Tibial nerve (tissue), 4 donors: Measurements from ENCODE around the gene WDPCP. TPM values are rescaled to one million over a fixed set of nuclear protein-coding genes. Genes with fewer than 3 reads are reported as not detected.
"Not testable (repeated sequence)": the region's sequence is repeated elsewhere in the genome, so short reads cannot be mapped to it uniquely, and the experiment has no call there.

Experiments
- DNase-seq, 2 donors: peaks; one replicate each; pipeline ENCODE4 v3.0.0-alpha.2; 2019; ENCODE audit warnings: low spot score in 2 of 2
- H3K27ac ChIP-seq, 4 donors: fragments of 200-600 bp; sonication (generic) in 3 of 4; one replicate each; pipeline ENCODE4 v1.5.1; 2017 to 2019; ENCODE audit warnings: mild to moderate bottlenecking in 1 of 4
- H3K27me3 ChIP-seq, 2 donors: fragments of 200-600 bp; sonication (generic) in 1 of 2; one replicate each; pipeline versions ENCODE4 v1.5.1 to v1.6.0; 2017 to 2019
- H3K36me3 ChIP-seq, 3 donors: fragments of 200-600 bp; sonication (generic); one replicate each; pipeline ENCODE4 v1.5.1; 2018 to 2019
- H3K4me1 ChIP-seq, 4 donors: fragments of 200-600 bp; sonication (generic) in 3 of 4; one replicate each; pipeline ENCODE4 v1.5.1; 2017 to 2019
- H3K4me3 ChIP-seq, 4 donors: fragments of 200-600 bp; sonication (generic) in 3 of 4; one replicate each; pipeline ENCODE4 v1.5.1; 2017 to 2019; ENCODE audit warnings: mild to moderate bottlenecking in 1 of 4, moderate library complexity in 1 of 4
- H3K9me3 ChIP-seq, 4 donors: fragments of 200-600 bp; sonication (generic) in 3 of 4; one replicate each; pipeline ENCODE4 v1.5.1; 2017 to 2019
- EP300 ChIP-seq, 2 donors: sonication (generic); formaldehyde crosslinking; IDR thresholded peaks; one replicate each; pipeline ENCODE4 v1.6.1; 2017; ENCODE audit warnings: antibody characterized with exemption in 2 of 2, mild to moderate bottlenecking in 1 of 2
- POLR2A ChIP-seq, 2 donors: fragments of 450-650 bp; IDR thresholded peaks; one replicate each; pipeline ENCODE4 v1.6.1; 2017; ENCODE audit warnings: antibody characterized with exemption in 2 of 2, mild to moderate bottlenecking in 2 of 2, moderate library complexity in 2 of 2
- WGBS, 2 donors: methylation state at CpG; one replicate each; pipeline ENCODE4 v1.1.5; 2018; 5-methylcytosine and 5-hydroxymethylcytosine counted together
- total RNA-seq, 4 donors: library from RNA; depleted of rRNA; stranded (reverse); fragments of >200 nt; gene quantifications; one replicate each; pipeline ENCODE4 v1.1.0, GENCODE V29; 2016
- TF ChIP-seq, protein P1 (sequence below), 5 experiments: fragments of 200-600 bp in 3 of 5; fragments of 450-650 bp in 2 of 5; sonication (generic) in 3 of 5; IDR thresholded peaks; one replicate each; pipeline ENCODE4 v1.5.1; 2016 to 2019; ENCODE audit warnings: antibody characterized with exemption in 5 of 5, mild to moderate bottlenecking in 3 of 5, moderate library complexity in 2 of 5

The WDPCP gene
- total RNA-seq, 4 donors from 2014 or later: 14.4 to 22.4 (median 20.4) TPM

DNA sequence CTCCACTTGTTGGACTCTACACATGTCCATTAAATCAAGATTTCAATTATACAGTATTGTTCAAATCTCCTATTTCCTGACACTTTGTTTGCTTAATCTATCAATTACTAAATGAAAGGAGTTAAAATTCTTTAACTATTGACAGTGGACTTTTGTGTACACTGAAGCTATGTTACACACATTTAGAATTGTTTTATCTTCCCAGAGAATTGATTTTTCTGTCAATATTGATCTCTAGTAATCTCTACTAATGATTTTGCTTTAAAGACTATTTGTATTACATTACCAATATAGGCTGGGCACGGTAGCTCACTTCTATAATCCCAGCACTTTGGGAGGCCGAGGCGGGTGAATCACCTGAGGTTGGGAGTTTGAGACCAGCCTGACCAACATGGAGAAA lies 215.7 kb downstream of the WDPCP start:
- Histone ChIP-seq H3K4me3 (no peak overlapping the region), H3K9me3 (peaks cover 0 to 32% (median 6%) of the 10 kb centered on the region in 4 donors), H3K27me3 (no peaks in the 10 kb centered on the region), H3K4me1 (no peaks in the 10 kb centered on the region), H3K27ac (no peak overlapping the region), H3K36me3 (peaks cover 0 to 44% (median 0%) of the 10 kb centered on the region in 3 donors)
- 95 to 99% methylated on average over 3 of the region's 3 CpGs for WGBS, 2 donors
- TF ChIP-seq POLR2A (IDR thresholded peaks at IDR 0.05) (no peak), EP300 (IDR thresholded peaks at IDR 0.05) (no peak)
- TF ChIP-seq, protein P1, sequence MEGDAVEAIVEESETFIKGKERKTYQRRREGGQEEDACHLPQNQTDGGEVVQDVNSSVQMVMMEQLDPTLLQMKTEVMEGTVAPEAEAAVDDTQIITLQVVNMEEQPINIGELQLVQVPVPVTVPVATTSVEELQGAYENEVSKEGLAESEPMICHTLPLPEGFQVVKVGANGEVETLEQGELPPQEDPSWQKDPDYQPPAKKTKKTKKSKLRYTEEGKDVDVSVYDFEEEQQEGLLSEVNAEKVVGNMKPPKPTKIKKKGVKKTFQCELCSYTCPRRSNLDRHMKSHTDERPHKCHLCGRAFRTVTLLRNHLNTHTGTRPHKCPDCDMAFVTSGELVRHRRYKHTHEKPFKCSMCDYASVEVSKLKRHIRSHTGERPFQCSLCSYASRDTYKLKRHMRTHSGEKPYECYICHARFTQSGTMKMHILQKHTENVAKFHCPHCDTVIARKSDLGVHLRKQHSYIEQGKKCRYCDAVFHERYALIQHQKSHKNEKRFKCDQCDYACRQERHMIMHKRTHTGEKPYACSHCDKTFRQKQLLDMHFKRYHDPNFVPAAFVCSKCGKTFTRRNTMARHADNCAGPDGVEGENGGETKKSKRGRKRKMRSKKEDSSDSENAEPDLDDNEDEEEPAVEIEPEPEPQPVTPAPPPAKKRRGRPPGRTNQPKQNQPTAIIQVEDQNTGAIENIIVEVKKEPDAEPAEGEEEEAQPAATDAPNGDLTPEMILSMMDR (IDR thresholded peaks at IDR 0.05): no peak
- DNase-seq: no peak

DNA sequence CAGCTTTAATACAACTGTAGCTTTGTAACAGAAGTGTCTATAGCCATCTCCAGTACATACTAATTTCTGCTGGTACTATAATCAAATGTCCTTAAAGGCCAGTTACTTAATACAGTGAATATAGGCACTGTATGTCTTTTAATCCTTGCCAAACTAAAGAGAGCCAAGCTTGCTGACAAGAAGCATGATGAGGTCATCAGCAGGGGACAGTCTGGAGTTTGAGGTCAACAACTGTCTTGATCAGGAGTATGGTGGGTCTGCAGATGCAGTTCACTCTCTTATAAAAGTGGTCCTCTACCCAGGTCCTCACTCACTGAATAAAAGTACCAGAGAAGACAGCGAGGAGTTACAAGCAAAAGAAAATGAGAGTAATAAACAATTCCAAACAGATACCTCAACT lies 219.1 kb downstream of the WDPCP start:
- no peak for TF ChIP-seq EP300 (IDR thresholded peaks at IDR 0.05)
- no peak for TF ChIP-seq POLR2A (IDR thresholded peaks at IDR 0.05)
- TF ChIP-seq, protein P1 (IDR thresholded peaks at IDR 0.05): no peak
- H3K27ac ChIP-seq: no peak overlapping the region
- H3K36me3 ChIP-seq: peaks cover 0 to 44% (median 0%) of the 10 kb centered on the region in 3 donors
- H3K4me1 ChIP-seq: no peaks in the 10 kb centered on the region
- H3K9me3 ChIP-seq: peaks cover 0 to 32% (median 6%) of the 10 kb centered on the region in 4 donors
- DNase-seq: no peak
- no peak overlapping the region for H3K4me3 ChIP-seq
- no peaks in the 10 kb centered on the region for H3K27me3 ChIP-seq
- 93 to 98% methylated on average over 1 of the region's 1 CpG for WGBS, 2 donors

DNA sequence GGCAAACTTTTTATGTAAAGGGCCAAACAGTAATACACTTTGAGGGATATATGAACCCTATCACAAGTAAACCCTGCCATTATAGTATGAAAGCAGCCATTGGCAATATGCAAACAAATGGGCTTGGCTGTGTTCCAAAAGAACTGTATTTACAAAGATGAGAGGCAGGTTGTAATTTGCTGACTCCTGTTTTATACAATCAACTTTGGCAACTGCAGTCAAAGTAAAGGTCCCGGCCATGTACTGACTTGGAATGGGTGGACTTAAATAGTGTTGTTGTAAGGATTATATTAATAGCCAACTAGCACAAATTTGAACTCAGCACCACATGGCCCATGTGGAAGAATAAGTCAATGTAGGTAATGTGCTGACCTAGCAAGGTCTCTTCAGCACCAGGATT lies 223.4 kb downstream of the WDPCP start:
- WGBS, 2 donors: 57 to 86% methylated on average over 1 of the region's 1 CpG
- DNase-seq: no peak
- peaks cover 0 to 8% (median 0%) of the 10 kb centered on the region in 4 donors for H3K9me3 ChIP-seq
- no peaks in the 10 kb centered on the region for H3K27me3 ChIP-seq
- TF ChIP-seq, protein P1 (IDR thresholded peaks at IDR 0.05): no peak
- TF ChIP-seq POLR2A (IDR thresholded peaks at IDR 0.05): no peak
- TF ChIP-seq EP300 (IDR thresholded peaks at IDR 0.05): no peak
- H3K27ac ChIP-seq: no peak overlapping the region
- no peaks in the 10 kb centered on the region for H3K4me1 ChIP-seq
- no peak overlapping the region for H3K4me3 ChIP-seq
- H3K36me3 ChIP-seq: peaks cover 0 to 11% (median 0%) of the 10 kb centered on the region in 3 donors

DNA sequence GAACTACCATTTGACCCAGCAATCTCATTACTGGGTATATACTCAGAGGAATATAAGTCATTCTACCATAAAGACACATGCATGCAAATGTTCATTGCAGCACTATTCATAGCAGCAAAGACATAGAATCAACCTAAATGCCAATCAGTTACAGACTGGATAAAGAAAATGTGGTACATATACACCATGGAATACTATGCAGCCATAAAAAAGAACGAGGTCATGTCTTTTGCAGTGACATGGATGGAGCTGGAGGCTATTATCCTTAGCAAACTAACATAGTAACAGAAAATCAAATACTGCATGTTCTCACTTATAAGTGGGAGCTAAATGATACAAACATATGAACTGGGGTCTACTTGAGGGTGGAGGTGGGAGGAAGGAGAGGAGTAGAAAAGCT lies 230.6 kb downstream of the WDPCP start:
- H3K4me1 ChIP-seq, H3K27ac ChIP-seq, DNase-seq, H3K27me3 ChIP-seq, H3K4me3 ChIP-seq: not testable (repeated sequence)
- Histone ChIP-seq H3K36me3 (peaks cover 0 to 48% (median 0%) of the 10 kb centered on the region in 3 donors), H3K9me3 (peaks cover 0 to 16% (median 0%) of the 10 kb centered on the region in 4 donors)
- WGBS, 2 donors: 89 to 98% methylated on average over 1 of the region's 1 CpG

DNA sequence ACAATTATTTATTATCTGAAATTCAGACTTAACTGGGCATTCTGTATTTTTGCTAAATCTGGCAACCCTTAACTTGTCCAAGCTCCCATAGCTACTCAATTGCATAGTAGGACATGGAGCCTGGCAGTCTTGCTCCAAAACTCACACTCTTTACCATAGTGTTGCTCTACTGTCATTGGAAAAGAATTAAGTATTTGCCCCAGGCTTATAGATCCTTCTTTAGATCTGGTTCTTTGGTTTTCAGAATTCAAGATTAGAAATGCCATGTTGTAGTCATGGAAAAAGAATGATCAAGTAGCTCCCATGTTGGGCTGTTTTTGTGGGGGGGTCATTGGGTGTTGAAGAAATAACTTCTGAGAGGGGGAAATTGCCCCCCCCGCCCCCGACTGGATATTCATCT lies 240.9 kb downstream of the WDPCP start:
- Histone ChIP-seq H3K27ac (no peak overlapping the region), H3K4me3 (no peak overlapping the region), H3K4me1 (no peaks in the 10 kb centered on the region), H3K36me3 (peaks cover 0 to 52% (median 0%) of the 10 kb centered on the region in 3 donors), H3K27me3 (no peaks in the 10 kb centered on the region), H3K9me3 (peaks cover 0 to 37% (median 8%) of the 10 kb centered on the region in 4 donors)
- no peak for DNase-seq
- TF ChIP-seq EP300 (IDR thresholded peaks at IDR 0.05): no peak
- no peak for TF ChIP-seq POLR2A (IDR thresholded peaks at IDR 0.05)
- TF ChIP-seq, protein P1 (IDR thresholded peaks at IDR 0.05): no peak
- 89 to 100% methylated on average over 2 of the region's 2 CpGs for WGBS, 2 donors

DNA sequence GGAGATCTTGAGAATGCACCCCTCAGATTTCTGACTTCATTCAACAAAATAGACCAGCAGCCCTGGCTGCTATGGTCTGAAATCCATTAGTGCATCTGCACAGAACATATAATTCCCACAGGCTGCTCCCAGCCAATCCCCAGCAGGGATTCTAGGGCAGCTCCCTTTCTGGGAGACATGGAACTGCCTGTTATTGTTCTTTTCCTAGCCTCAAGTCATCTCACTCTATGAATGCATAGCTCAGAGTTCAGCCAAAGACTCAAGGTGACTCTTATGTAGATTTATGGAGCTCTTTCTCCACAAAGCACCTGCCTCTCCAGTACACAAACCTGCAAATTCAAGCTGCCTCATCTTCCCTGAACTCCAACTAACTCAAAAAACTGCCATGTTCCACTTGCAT lies 241.9 kb downstream of the WDPCP start:
- Histone ChIP-seq H3K9me3 (peaks cover 0 to 37% (median 8%) of the 10 kb centered on the region in 4 donors), H3K27me3 (no peaks in the 10 kb centered on the region), H3K4me3 (no peak overlapping the region), H3K4me1 (no peaks in the 10 kb centered on the region), H3K36me3 (peaks cover 0 to 42% (median 0%) of the 10 kb centered on the region in 3 donors), H3K27ac (no peak overlapping the region)
- no peak for DNase-seq
- TF ChIP-seq, protein P1 (IDR thresholded peaks at IDR 0.05): no peak
- TF ChIP-seq EP300 (IDR thresholded peaks at IDR 0.05) (no peak), POLR2A (IDR thresholded peaks at IDR 0.05) (no peak)
